ENCODE results near the gene SPOPL. TPM values are rescaled to one million over a fixed set of nuclear protein-coding genes. Genes with fewer than 3 reads are reported as not detected.
"Not testable (repeated sequence)": the region's sequence is repeated elsewhere in the genome, so short reads cannot be mapped to it uniquely, and the experiment has no call there.

SPOPL gene
- total and polyA plus RNA-seq, 5 donors from 2014 or later = 1.3 to 16.2 (median 2.8) TPM

GRCh38 chr2:138524353-138524752 is 22.8 kb downstream of the SPOPL start:
- Mint-ChIP-seq H3K9me3 (peaks cover 0 to 18% (median 4%) of the 10 kb centered on the region in 7 donors), H3K4me1 (peaks cover 23 to 51% (median 31%) of the 10 kb centered on the region in 4 donors), H3K4me3 (peak overlapping the region in 1 of 4 donors; percentile 23), H3K36me3 (peaks cover 35% of the 10 kb centered on the region)
- not testable (repeated sequence) for H3K27me3 Mint-ChIP-seq; H3K4me1 ChIP-seq (ENCODE audit: control insufficient read depth, insufficient read depth, low read length, poor library complexity, severe bottlenecking); H3K27ac ChIP-seq (ENCODE audit: insufficient read depth, low read length, poor library complexity, severe bottlenecking); DNase-seq; H3K9me3 ChIP-seq (ENCODE audit: control insufficient read depth in 2 of 2, low read length in 2 of 2); ATAC-seq (ENCODE audit: low read depth in 2 of 2); H3K4me3 ChIP-seq (ENCODE audit: low read depth, low read length); H3K27me3 ChIP-seq (ENCODE audit: control insufficient read depth, insufficient read depth, low read length); H3K27ac Mint-ChIP-seq; H3K36me3 ChIP-seq (ENCODE audit: control insufficient read depth, insufficient read depth, low read length)

GRCh38 chr2:138531913-138532312 is 30.3 kb downstream of the SPOPL start:
- no peak for ATAC-seq (ENCODE audit: low read depth in 2 of 2)
- peaks cover 16% of the 10 kb centered on the region for H3K36me3 Mint-ChIP-seq
- H3K27ac Mint-ChIP-seq = peak overlapping the region in 1 of 3 donors; percentile 48

GRCh38 chr2:138534791-138535190 is 33.2 kb downstream of the SPOPL start:
- H3K36me3 Mint-ChIP-seq = peaks cover 35% of the 10 kb centered on the region
- peaks cover 20 to 46% (median 35%) of the 10 kb centered on the region in 4 donors for H3K4me1 Mint-ChIP-seq
- Histone ChIP-seq H3K27ac (ENCODE audit: insufficient read depth, low read length, poor library complexity, severe bottlenecking) (no peak overlapping the region), H3K9me3 (ENCODE audit: control insufficient read depth in 2 of 2, low read length in 2 of 2) (peaks cover 5% of the 10 kb centered on the region in 2 experiments), H3K36me3 (ENCODE audit: control insufficient read depth, insufficient read depth, low read length) (peaks cover 11% of the 10 kb centered on the region), H3K27me3 (ENCODE audit: control insufficient read depth, insufficient read depth, low read length) (no peaks in the 10 kb centered on the region), H3K4me1 (ENCODE audit: control insufficient read depth, insufficient read depth, low read length, poor library complexity, severe bottlenecking) (no peaks in the 10 kb centered on the region), H3K4me3 (ENCODE audit: low read depth, low read length) (no peak overlapping the region)
- no peak overlapping the region for H3K4me3 Mint-ChIP-seq
- ATAC-seq (ENCODE audit: low read depth in 2 of 2) = no peak
- no peak overlapping the region for H3K27ac Mint-ChIP-seq
- H3K9me3 Mint-ChIP-seq = peaks cover 0 to 17% (median 6%) of the 10 kb centered on the region in 7 donors
- H3K27me3 Mint-ChIP-seq = no peaks in the 10 kb centered on the region
- DNase-seq = no peak

More at GRCh38 chr2:138531913-138532312, 30.3 kb downstream of the SPOPL start:
- Mint-ChIP-seq H3K4me1 (peaks cover 36 to 62% (median 43%) of the 10 kb centered on the region in 4 donors), H3K27me3 (no peaks in the 10 kb centered on the region), H3K4me3 (no peak overlapping the region), H3K9me3 (peaks cover 0 to 3% (median 0%) of the 10 kb centered on the region in 7 donors)
- Histone ChIP-seq H3K9me3 (ENCODE audit: control insufficient read depth in 2 of 2, low read length in 2 of 2) (no peaks in the 10 kb centered on the region), H3K27me3 (ENCODE audit: control insufficient read depth, insufficient read depth, low read length) (no peaks in the 10 kb centered on the region), H3K4me1 (ENCODE audit: control insufficient read depth, insufficient read depth, low read length, poor library complexity, severe bottlenecking) (no peaks in the 10 kb centered on the region), H3K4me3 (ENCODE audit: low read depth, low read length) (no peak overlapping the region), H3K36me3 (ENCODE audit: control insufficient read depth, insufficient read depth, low read length) (peaks cover 2% of the 10 kb centered on the region), H3K27ac (ENCODE audit: insufficient read depth, low read length, poor library complexity, severe bottlenecking) (no peak overlapping the region)
- no peak for DNase-seq

GRCh38 chr2:138536302-138536701 is 34.7 kb downstream of the SPOPL start:
- Mint-ChIP-seq H3K9me3 (peaks cover 0 to 20% (median 6%) of the 10 kb centered on the region in 7 donors), H3K4me3 (no peak overlapping the region), H3K27me3 (no peaks in the 10 kb centered on the region), H3K4me1 (peaks cover 19 to 44% (median 30%) of the 10 kb centered on the region in 4 donors), H3K27ac (no peak overlapping the region), H3K36me3 (peaks cover 39% of the 10 kb centered on the region)
- Histone ChIP-seq H3K4me3 (ENCODE audit: low read depth, low read length) (no peak overlapping the region), H3K36me3 (ENCODE audit: control insufficient read depth, insufficient read depth, low read length) (peaks cover 11% of the 10 kb centered on the region), H3K27ac (ENCODE audit: insufficient read depth, low read length, poor library complexity, severe bottlenecking) (no peak overlapping the region), H3K27me3 (ENCODE audit: control insufficient read depth, insufficient read depth, low read length) (no peaks in the 10 kb centered on the region), H3K4me1 (ENCODE audit: control insufficient read depth, insufficient read depth, low read length, poor library complexity, severe bottlenecking) (no peaks in the 10 kb centered on the region), H3K9me3 (ENCODE audit: control insufficient read depth in 2 of 2, low read length in 2 of 2) (peaks cover 5% of the 10 kb centered on the region in 2 experiments)
- ATAC-seq (ENCODE audit: low read depth in 2 of 2) (no peak), DNase-seq (no peak)

DNA sequence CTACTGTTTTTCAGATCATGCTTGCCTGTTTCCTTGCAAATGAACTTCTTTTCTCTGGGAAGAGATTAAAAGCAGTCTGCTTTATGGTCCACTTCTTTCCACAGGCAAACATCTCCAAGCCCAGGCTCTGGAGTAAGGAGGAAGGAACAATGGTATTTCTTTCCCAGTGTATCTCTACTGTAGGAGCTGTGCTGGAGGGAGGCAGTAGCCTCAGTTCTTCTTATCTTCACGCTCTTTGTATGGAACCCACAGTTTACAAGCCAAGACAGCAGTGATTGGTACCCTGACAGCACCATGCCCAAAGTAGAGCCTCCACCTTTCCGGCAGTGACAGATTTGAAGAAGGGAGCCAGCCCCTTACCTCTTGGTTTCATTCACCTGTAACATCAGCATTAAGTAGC is 35.2 kb downstream of the SPOPL start:
- Histone ChIP-seq H3K4me1 (ENCODE audit: control insufficient read depth, insufficient read depth, low read length, poor library complexity, severe bottlenecking) (no peaks in the 10 kb centered on the region), H3K9me3 (ENCODE audit: control insufficient read depth in 2 of 2, low read length in 2 of 2) (peaks cover 5% of the 10 kb centered on the region in 2 experiments), H3K36me3 (ENCODE audit: control insufficient read depth, insufficient read depth, low read length) (peaks cover 11% of the 10 kb centered on the region), H3K4me3 (ENCODE audit: low read depth, low read length) (no peak overlapping the region), H3K27me3 (ENCODE audit: control insufficient read depth, insufficient read depth, low read length) (no peaks in the 10 kb centered on the region), H3K27ac (ENCODE audit: insufficient read depth, low read length, poor library complexity, severe bottlenecking) (no peak overlapping the region)
- Mint-ChIP-seq H3K27me3 (no peaks in the 10 kb centered on the region), H3K9me3 (peaks cover 0 to 20% (median 6%) of the 10 kb centered on the region in 7 donors), H3K36me3 (peaks cover 40% of the 10 kb centered on the region), H3K4me1 (peaks cover 14 to 44% (median 27%) of the 10 kb centered on the region in 4 donors), H3K4me3 (peak overlapping the region in 1 of 4 donors; percentile 11), H3K27ac (no peak overlapping the region)
- ATAC-seq (ENCODE audit: low read depth in 2 of 2) (no peak), DNase-seq (no peak)

DNA sequence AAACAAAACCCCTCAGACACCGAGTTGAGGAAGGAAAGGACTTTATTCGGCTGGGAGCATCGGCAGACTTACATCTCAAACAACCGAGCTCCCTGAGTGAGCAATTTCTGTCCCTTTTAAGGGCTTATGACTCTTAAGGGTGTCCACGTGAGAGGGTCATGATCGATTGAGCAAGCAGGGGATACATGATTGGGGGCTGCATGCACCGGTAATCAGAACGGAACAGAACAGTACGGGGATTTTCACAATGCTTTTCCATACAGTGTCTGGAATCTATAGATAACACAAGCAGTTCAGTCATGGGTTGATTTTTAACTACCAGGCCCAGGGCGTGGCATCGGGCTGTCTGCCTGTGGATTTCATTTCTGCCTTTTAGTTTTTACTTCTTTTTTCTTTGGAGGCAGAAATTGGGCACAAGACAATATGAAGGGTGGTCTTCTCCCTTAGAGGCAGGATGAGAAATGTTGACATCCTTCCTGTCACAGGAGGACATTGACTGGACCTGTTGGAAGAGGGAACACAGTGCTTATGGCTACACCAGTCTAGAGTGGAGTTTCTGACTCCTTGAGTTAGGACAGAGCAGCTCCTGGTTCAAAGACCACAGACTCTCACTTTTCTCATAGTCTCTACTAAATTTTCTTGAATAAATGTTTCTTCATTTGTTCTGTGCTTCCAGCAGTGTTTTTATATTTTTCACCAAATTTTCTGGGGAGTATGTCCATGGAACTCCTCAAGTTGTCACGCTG is 35.8 kb downstream of the SPOPL start:
- no peaks in the 10 kb centered on the region for H3K4me1 ChIP-seq (ENCODE audit: control insufficient read depth, insufficient read depth, low read length, poor library complexity, severe bottlenecking)
- ATAC-seq (ENCODE audit: low read depth in 2 of 2) = no peak
- no peak overlapping the region for H3K27ac ChIP-seq (ENCODE audit: insufficient read depth, low read length, poor library complexity, severe bottlenecking)
- DNase-seq = no peak
- Mint-ChIP-seq H3K27me3 (no peaks in the 10 kb centered on the region), H3K36me3 (peaks cover 42% of the 10 kb centered on the region), H3K4me3 (peak overlapping the region in 1 of 4 donors; percentile 11), H3K4me1 (peaks cover 9 to 46% (median 27%) of the 10 kb centered on the region in 4 donors), H3K9me3 (peaks cover 0 to 22% (median 6%) of the 10 kb centered on the region in 7 donors), H3K27ac (no peak overlapping the region)
- peaks cover 5% of the 10 kb centered on the region in 2 experiments for H3K9me3 ChIP-seq (ENCODE audit: control insufficient read depth in 2 of 2, low read length in 2 of 2)
- peaks cover 11% of the 10 kb centered on the region for H3K36me3 ChIP-seq (ENCODE audit: control insufficient read depth, insufficient read depth, low read length)
- H3K4me3 ChIP-seq (ENCODE audit: low read depth, low read length) = no peak overlapping the region
- no peaks in the 10 kb centered on the region for H3K27me3 ChIP-seq (ENCODE audit: control insufficient read depth, insufficient read depth, low read length)

- H3K4me3 ChIP-seq (ENCODE audit: low read depth, low read length); H3K4me3 Mint-ChIP-seq; DNase-seq; H3K4me1 ChIP-seq (ENCODE audit: control insufficient read depth, insufficient read depth, low read length, poor library complexity, severe bottlenecking); H3K27ac ChIP-seq (ENCODE audit: insufficient read depth, low read length, poor library complexity, severe bottlenecking); H3K36me3 ChIP-seq (ENCODE audit: control insufficient read depth, insufficient read depth, low read length); H3K27me3 ChIP-seq (ENCODE audit: control insufficient read depth, insufficient read depth, low read length); H3K9me3 Mint-ChIP-seq; H3K27me3 Mint-ChIP-seq; H3K9me3 ChIP-seq (ENCODE audit: control insufficient read depth in 2 of 2, low read length in 2 of 2); ATAC-seq (ENCODE audit: low read depth in 2 of 2); H3K27ac Mint-ChIP-seq: not testable (repeated sequence)
- Mint-ChIP-seq H3K36me3 (peaks cover 29% of the 10 kb centered on the region), H3K4me1 (peaks cover 19 to 50% (median 31%) of the 10 kb centered on the region in 4 donors)
Measured at GRCh38 chr2:138544206-138544605, 42.6 kb downstream of the SPOPL start.

DNA sequence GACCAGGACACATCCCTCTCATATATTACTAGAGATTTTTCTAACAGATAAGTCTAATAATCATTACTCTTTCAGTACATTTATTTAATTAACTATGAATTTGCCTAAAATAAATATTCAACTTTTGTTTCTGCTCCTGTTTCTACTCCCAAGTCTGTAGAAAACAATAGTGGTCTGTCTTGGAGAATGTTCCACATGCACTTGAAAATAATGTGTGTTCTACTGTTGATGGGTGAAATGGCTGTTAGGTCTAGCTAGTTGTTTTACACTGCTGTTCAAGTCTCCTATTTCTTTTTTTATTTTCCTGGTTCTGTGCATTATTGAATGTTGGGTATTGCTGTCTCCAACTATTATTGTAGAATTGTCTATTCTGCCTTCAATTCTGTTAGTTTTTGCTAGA is 47.2 kb downstream of the SPOPL start:
- DNase-seq = no peak
- no peaks in the 10 kb centered on the region for H3K9me3 ChIP-seq (ENCODE audit: control insufficient read depth in 2 of 2, low read length in 2 of 2)
- no peak overlapping the region for H3K27ac Mint-ChIP-seq
- peaks cover 14% of the 10 kb centered on the region for H3K36me3 ChIP-seq (ENCODE audit: control insufficient read depth, insufficient read depth, low read length)
- H3K4me1 ChIP-seq (ENCODE audit: control insufficient read depth, insufficient read depth, low read length, poor library complexity, severe bottlenecking) = no peaks in the 10 kb centered on the region
- peaks cover 13 to 24% (median 22%) of the 10 kb centered on the region in 4 donors for H3K4me1 Mint-ChIP-seq
- peaks cover 39% of the 10 kb centered on the region for H3K36me3 Mint-ChIP-seq
- no peaks in the 10 kb centered on the region for H3K27me3 ChIP-seq (ENCODE audit: control insufficient read depth, insufficient read depth, low read length)
- H3K4me3 Mint-ChIP-seq = no peak overlapping the region
- H3K27me3 Mint-ChIP-seq = no peaks in the 10 kb centered on the region
- no peak overlapping the region for H3K4me3 ChIP-seq (ENCODE audit: low read depth, low read length)
- no peaks in the 10 kb centered on the region for H3K9me3 Mint-ChIP-seq
- ATAC-seq (ENCODE audit: low read depth in 2 of 2) = no peak
- no peak overlapping the region for H3K27ac ChIP-seq (ENCODE audit: insufficient read depth, low read length, poor library complexity, severe bottlenecking)
